Caco-2 (cell line): Measurements from ENCODE around the gene MRPL17. TPM values are rescaled to one million over a fixed set of nuclear protein-coding genes. Genes with fewer than 3 reads are reported as not detected.
"Not testable (repeated sequence)": the region's sequence is repeated elsewhere in the genome, so short reads cannot be mapped to it uniquely, and the experiment has no call there.

Experiments used
- BruUV-seq: library from RNA; stranded (reverse); fragments of 400-500 nt; replicated peaks from 2 replicates; lab custom pipeline; 2021; lab: Mats Ljungman, UMichigan
- CTCF ChIA-PET: fragments of 300-600 bp; sonication (Branson Sonifier 250); formaldehyde crosslinking; loops from one replicate; lab custom pipeline; 2022; ENCODE audit warnings: antibody characterized with exemption; lab: Charles Lee
- POLR2A ChIA-PET: fragments of 300-600 bp; sonication (Branson Sonifier 250); formaldehyde crosslinking; loops from one replicate; lab custom pipeline; 2022; ENCODE audit warnings: antibody characterized with exemption; lab: Charles Lee
- DNase-seq, 2 experiments: peaks; one replicate each; pipeline versions ENCODE4 v3.0.0 to v3.0.0-alpha.2; 2020 to 2022
- H3K27me3 ChIP-seq: replicated peaks from 2 replicates; pipeline ENCODE4 v1.6.0; 2011; ENCODE audit warnings: low read length; ENCODE audit not compliant: control insufficient read depth, insufficient read depth
- H3K36me3 ChIP-seq: 2 replicates; pipeline ENCODE4 v1.5.1; 2011; ENCODE audit warnings: low read length; ENCODE audit not compliant: control insufficient read depth, insufficient read depth
- H3K4me1 ChIP-seq: fragments of 250-450 bp; sonication (Bioruptor Pico); 2 replicates; pipeline ENCODE4 v1.5.1; 2020; ENCODE audit warnings: mild to moderate bottlenecking
- H3K4me3 ChIP-seq: 2 replicates; pipeline ENCODE4 v1.5.1; 2011; ENCODE audit warnings: low read depth, mild to moderate bottlenecking, control low read depth, low read length
- H3K9me3 ChIP-seq: fragments of 250-450 bp; sonication (Bioruptor Pico); 2 replicates; pipeline ENCODE4 v1.5.1; 2020; ENCODE audit warnings: mild to moderate bottlenecking, moderate library complexity
- H3K27ac Mint-ChIP-seq: one replicate; pipeline ENCODE4 v1.8.0; 2022; ENCODE audit warnings: mixed read lengths; ENCODE audit not compliant: unreplicated experiment
- H3K27me3 Mint-ChIP-seq: one replicate; pipeline ENCODE4 v1.8.0; 2022; ENCODE audit warnings: mixed read lengths; ENCODE audit not compliant: insufficient read depth, unreplicated experiment
- H3K36me3 Mint-ChIP-seq: one replicate; pipeline ENCODE4 v1.8.0; 2022; ENCODE audit warnings: mild to moderate bottlenecking, mixed read lengths; ENCODE audit not compliant: insufficient read depth, unreplicated experiment
- H3K4me1 Mint-ChIP-seq: one replicate; pipeline ENCODE4 v1.8.0; 2022; ENCODE audit warnings: low read depth, mixed read lengths; ENCODE audit not compliant: unreplicated experiment
- H3K4me3 Mint-ChIP-seq: one replicate; pipeline ENCODE4 v1.8.0; 2022; ENCODE audit warnings: mild to moderate bottlenecking, moderate library complexity, mixed read lengths; ENCODE audit not compliant: unreplicated experiment
- H3K9me3 Mint-ChIP-seq: one replicate; pipeline ENCODE4 v1.8.0; 2022; ENCODE audit warnings: mixed read lengths; ENCODE audit not compliant: unreplicated experiment
- intact Hi-C: fragments of 100-400 bp; cut with micrococcal nuclease; formaldehyde crosslinking; loops from one replicate; pipeline ENCODE4 v1.10.0; 2022; ENCODE audit not compliant: unreplicated experiment
- total RNA-seq: library from RNA; stranded (reverse); gene quantifications from 2 replicates; pipeline ENCODE4 v1.2.3, GENCODE V29; 2022
- TF ChIP-seq, protein P1 (sequence below), 2 experiments: fragments of 200-600 bp in 1 of 2; IDR thresholded peaks; 1 replicate in 1 of 2; 2 replicates in 1 of 2; pipeline versions ENCODE4 v1.5.1 to v1.8.0; 2011 to 2022; ENCODE audit warnings: antibody characterized with exemption in 1 of 2, control low read depth in 1 of 2, inconsistent platforms in 1 of 2, low read depth in 1 of 2, low read length in 1 of 2, mild to moderate bottlenecking in 1 of 2, moderate library complexity in 1 of 2; ENCODE audit not compliant: insufficient read depth in 1 of 2, severe bottlenecking in 1 of 2, unreplicated experiment in 1 of 2

MRPL17 gene
- total RNA-seq, 1 experiment from 2014 or later = 60.8 TPM

GRCh38 chr11:6692128-6692527 is 9.0 kb upstream of the MRPL17 start:
- Mint-ChIP-seq H3K36me3 (no peaks in the 10 kb centered on the region), H3K27me3 (no peaks in the 10 kb centered on the region), H3K4me3 (no peak overlapping the region), H3K4me1 (peaks cover 6% of the 10 kb centered on the region), H3K9me3 (peaks cover 6% of the 10 kb centered on the region), H3K27ac (no peak overlapping the region)
- no TSS peak for BruUV-seq
- ChIA-PET POLR2A (no interaction called here), CTCF (no interaction called here)
- H3K4me3 ChIP-seq = no peak overlapping the region
- TF ChIP-seq, protein P1, sequence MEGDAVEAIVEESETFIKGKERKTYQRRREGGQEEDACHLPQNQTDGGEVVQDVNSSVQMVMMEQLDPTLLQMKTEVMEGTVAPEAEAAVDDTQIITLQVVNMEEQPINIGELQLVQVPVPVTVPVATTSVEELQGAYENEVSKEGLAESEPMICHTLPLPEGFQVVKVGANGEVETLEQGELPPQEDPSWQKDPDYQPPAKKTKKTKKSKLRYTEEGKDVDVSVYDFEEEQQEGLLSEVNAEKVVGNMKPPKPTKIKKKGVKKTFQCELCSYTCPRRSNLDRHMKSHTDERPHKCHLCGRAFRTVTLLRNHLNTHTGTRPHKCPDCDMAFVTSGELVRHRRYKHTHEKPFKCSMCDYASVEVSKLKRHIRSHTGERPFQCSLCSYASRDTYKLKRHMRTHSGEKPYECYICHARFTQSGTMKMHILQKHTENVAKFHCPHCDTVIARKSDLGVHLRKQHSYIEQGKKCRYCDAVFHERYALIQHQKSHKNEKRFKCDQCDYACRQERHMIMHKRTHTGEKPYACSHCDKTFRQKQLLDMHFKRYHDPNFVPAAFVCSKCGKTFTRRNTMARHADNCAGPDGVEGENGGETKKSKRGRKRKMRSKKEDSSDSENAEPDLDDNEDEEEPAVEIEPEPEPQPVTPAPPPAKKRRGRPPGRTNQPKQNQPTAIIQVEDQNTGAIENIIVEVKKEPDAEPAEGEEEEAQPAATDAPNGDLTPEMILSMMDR (IDR thresholded peaks at IDR 0.05; ENCODE audit: insufficient read depth in 1 of 2, low read depth in 1 of 2, low read length in 1 of 2, severe bottlenecking in 1 of 2, unreplicated experiment in 1 of 2) = no peak
- intact Hi-C loops = no loop called here
- H3K27me3 ChIP-seq = no peaks in the 10 kb centered on the region; the same call in 1 of the 2 replicates
- H3K4me1 ChIP-seq = peaks cover 19% of the 10 kb centered on the region
- DNase-seq = no peak
- H3K9me3 ChIP-seq = no peaks in the 10 kb centered on the region; the same call in 1 of the 2 replicates
- H3K36me3 ChIP-seq = no peaks in the 10 kb centered on the region

DNA sequence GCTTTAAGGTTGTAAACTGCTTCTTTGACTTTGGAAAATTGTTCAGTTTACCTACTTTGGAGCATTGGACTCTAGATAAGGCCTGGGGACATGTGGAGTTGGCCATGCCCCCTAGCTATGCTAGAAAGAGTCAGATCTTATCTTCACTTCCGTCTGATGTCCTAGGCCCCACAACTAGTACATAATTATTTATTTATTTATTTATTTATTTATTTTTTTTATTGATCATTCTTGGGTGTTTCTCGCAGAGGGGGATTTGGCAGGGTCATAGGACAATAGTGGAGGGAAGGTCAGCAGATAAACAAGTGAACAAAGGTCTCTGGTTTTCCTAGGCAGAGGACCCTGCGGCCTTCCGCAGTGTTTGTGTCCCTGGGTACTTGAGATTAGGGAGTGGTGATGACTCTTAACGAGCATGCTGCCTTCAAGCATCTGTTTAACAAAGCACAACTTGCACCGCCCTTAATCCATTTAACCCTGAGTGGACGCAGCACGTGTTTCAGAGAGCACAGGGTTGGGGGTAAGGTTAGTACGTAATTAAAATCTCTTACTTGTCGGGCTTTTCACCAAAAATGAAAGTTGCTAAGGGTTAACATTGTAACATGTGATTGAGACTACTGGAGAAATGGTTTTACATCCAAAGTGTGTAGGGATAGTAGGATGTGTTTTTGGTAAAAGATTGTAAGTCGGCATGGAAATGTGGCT is 7.4 kb upstream of the MRPL17 start:
- H3K36me3 ChIP-seq, intact Hi-C loops, H3K27me3 Mint-ChIP-seq, H3K36me3 Mint-ChIP-seq, H3K9me3 ChIP-seq, H3K4me3 ChIP-seq, H3K4me3 Mint-ChIP-seq, BruUV-seq, CTCF ChIA-PET, POLR2A ChIA-PET, H3K27me3 ChIP-seq, H3K4me1 Mint-ChIP-seq, H3K9me3 Mint-ChIP-seq: not testable (repeated sequence)
- peak overlapping the region; percentile 13 for H3K27ac Mint-ChIP-seq
- H3K4me1 ChIP-seq = peaks cover 19% of the 10 kb centered on the region
- DNase-seq = peak in 1 of 2 experiments; percentile 54

- Histone ChIP-seq H3K36me3 (no peaks in the 10 kb centered on the region), H3K4me1 (peaks cover 24% of the 10 kb centered on the region), H3K9me3 (no peaks in the 10 kb centered on the region; the same call in 1 of the 2 replicates), H3K4me3 (no peak overlapping the region), H3K27me3 (no peaks in the 10 kb centered on the region)
- peaks cover 13% of the 10 kb centered on the region for H3K4me1 Mint-ChIP-seq
- H3K27me3 Mint-ChIP-seq = peaks cover 5% of the 10 kb centered on the region
- TF ChIP-seq, protein P1 (IDR thresholded peaks at IDR 0.05; ENCODE audit: insufficient read depth in 1 of 2, low read depth in 1 of 2, low read length in 1 of 2, severe bottlenecking in 1 of 2, unreplicated experiment in 1 of 2) = no peak
- intact Hi-C loops = no loop called here
- ChIA-PET CTCF (no interaction called here), POLR2A (no interaction called here)
- no TSS peak for BruUV-seq
- no peak overlapping the region for H3K27ac Mint-ChIP-seq
- peaks cover 6% of the 10 kb centered on the region for H3K9me3 Mint-ChIP-seq
- H3K36me3 Mint-ChIP-seq = peaks cover 6% of the 10 kb centered on the region
- no peak overlapping the region for H3K4me3 Mint-ChIP-seq
- no peak for DNase-seq
Measured at GRCh38 chr11:6687876-6688275, 4.7 kb upstream of the MRPL17 start.
